Measurements from ENCODE around the gene CACNA2D2.

CACNA2D2 gene

GRCh38 chr3:50419595-50420370 is 83.7 kb downstream of the CACNA2D2 start:
- no peak for DNase-seq

DNA sequence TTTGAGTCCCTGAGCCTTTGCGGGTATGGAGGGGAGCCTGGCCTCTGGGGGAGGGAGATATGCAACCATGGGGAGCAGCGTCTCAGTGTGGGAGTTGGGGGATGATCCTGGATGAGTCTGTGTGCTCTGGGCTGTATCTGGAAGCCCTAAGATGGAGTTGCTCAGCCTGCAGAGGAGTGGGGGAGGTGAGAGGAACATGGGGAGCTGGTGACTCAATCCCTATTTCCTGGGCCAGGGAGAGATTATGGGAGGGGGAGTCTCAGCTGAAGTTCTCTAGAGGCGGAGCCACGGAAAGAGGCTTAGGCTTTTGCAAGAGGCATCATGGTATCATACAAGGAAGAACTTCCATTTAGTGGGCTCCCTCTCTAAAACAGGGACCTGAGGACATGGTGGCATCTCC is 84.6 kb downstream of the CACNA2D2 start:
- no peak for DNase-seq

GRCh38 chr3:50417637-50418033 is 85.8 kb downstream of the CACNA2D2 start:
- DNase-seq = no peak

DNA sequence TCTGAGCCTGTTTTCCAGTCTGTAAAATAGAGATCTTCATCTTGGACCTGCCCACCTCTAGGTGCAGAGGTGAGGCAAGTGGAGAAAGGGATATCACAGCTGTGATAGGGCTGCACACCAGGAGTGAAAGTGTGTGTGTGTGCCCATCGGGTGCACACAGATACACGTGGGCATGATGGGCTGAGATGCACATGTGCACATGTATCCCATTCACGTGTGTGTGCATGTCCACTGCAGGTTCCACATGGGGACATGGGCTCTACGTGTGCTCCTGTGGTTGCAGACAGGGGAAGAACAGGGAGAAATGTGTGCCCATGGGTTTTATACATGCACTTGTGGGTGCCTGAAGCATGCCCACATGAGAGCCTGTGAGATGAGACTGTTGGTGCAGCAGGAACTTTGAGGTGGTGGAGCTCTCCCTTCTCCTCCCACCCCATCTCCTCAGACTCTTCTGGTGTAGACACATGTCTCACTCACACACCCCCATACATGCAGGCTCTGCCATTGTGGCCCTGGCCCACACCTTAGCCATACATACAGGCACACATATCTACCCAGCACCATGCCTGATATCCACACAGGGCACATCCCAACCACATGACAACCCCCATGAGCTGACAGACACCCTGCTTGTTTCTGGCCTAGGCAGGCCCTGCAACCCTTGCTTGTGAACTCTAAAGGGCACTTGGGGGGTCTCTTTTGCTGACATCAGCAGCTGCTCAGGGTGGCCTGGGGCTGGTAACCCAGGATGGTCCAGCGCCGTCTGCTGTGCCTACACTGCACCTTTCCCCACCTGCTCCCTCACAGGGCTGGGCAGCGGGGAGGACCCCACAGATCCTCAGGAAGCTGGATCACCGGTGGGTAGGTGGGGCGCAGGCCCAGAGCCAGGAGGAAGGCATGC is 86.4 kb downstream of the CACNA2D2 start:
- DNase-seq = no peak

DNA sequence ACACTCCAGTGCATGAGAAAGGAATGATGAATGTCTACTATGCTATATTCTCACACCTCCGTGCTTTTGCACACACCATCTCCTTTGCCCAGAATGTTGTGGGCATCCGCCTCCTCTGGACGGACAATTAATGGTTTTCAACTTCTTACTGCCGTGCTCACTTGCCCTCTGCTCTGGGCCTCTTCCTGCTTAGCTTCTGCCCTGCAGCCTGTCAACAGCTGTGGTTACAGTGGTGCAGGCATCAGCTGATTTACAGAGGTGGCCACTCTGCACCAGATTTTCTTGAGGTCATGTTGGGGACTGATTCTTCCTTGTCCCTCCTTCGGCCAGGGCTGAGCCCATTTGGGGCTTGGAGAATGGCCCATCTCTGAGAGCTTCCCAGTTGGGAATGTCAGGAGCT is 87.6 kb downstream of the CACNA2D2 start:
- no peak for DNase-seq

- no peak for DNase-seq
Measured at GRCh38 chr3:50415061-50415460, 88.4 kb downstream of the CACNA2D2 start.

GRCh38 chr3:50414616-50415015 is 88.8 kb downstream of the CACNA2D2 start:
- DNase-seq = no peak

- no peak for DNase-seq
Measured at GRCh38 chr3:50412231-50412754, 91.1 kb downstream of the CACNA2D2 start.

DNA sequence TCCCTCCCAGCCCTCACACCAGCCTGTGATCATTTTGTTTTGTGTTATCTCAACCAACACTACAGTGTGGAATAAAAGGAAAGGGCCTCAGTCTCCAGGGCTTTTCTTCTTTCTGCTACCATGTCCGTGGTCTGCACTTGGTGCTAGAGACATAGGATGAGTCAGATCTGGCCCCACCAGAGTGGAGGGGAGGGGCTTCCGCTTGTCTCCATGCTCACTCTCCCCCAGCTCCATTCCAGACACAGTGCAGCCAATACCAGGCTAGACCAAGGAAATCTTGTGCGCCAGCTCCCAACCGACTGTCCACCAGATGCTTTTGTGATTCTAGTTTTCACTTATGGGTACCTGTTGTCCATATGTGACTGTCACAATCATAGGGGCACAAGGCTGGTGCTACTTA is 92.2 kb downstream of the CACNA2D2 start:
- DNase-seq = no peak

DNA sequence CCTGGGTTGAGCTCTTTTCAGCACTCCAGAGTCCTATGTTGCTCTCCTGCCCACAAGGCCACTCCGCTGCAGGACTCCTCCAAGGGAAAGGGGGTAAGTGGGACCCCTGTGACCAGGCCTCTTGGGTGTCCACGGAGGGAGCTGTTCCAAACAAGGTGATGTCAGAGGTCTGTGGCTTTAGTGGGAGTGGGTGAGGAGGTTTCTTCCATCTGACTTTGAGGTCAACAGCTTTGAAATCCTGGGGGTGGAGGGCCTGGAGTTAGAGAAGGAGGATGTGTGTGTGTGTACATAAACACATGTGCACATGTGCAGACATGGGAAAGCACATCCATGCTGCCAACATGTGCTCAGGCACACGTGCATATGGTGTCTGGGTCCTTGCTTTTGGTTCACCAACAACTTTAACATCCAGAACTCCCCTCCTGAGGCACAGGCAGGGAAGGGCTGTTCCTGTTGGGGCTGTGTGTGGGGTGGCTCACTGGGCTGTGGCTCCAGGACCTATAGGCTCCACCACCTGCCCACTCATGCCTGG is 92.8 kb downstream of the CACNA2D2 start:
- no peak for DNase-seq

DNA sequence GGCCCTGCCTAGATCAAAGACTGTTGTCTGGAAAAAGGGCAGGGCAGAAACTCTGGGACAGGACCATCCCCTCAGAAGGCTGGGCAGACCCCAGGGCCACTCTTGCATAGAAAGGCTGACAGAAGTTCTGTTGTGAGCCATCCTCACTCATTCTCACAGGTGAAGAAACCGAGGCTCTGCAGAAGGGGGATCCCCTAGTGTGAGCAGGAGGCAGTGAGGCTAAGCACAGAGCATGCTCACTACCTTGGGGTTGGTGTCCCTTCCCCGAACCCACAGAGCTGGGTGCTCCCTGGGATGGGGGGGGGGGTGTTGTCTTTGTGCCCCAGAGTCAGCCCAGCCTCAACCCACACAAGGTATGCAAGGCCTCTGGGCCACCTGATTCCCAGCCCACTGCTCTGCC is 93.2 kb downstream of the CACNA2D2 start:
- no peak for DNase-seq

DNA sequence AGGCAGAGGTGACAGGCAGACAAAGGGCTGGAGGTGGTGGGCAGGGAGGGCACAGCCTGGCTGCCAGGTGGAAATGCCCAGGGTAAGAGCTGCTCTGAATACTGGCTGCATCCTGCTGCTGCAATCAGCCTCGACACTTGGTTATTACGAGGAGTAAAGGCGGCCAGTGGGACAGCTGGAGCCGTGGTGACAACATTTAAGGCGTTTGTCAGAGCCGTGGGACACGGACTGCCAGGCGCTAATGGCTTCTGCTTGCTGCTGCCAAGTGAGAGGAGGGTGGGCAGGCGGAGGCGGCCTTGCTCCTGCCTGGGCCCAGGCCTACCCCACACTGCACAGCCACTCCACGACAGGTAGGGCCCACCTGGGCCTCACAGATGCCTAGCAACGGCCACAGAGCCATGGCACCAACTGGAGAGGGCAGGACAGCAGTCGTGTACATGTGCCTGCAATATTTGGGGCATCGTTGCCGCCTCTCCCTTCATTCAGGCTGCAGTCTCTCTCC is 94.9 kb downstream of the CACNA2D2 start:
- DNase-seq = no peak

GRCh38 chr3:50406487-50406886 is 96.9 kb downstream of the CACNA2D2 start:
- DNase-seq = no peak

- no peak for DNase-seq
Measured at GRCh38 chr3:50405249-50405648, 98.2 kb downstream of the CACNA2D2 start.

GRCh38 chr3:50401978-50402595 is 101.3 kb downstream of the CACNA2D2 start:
- no peak for DNase-seq

GRCh38 chr3:50396502-50396901 is 106.9 kb downstream of the CACNA2D2 start:
- DNase-seq = no peak

- DNase-seq = no peak
Measured at GRCh38 chr3:50395070-50395860, 108.2 kb downstream of the CACNA2D2 start.

DNA sequence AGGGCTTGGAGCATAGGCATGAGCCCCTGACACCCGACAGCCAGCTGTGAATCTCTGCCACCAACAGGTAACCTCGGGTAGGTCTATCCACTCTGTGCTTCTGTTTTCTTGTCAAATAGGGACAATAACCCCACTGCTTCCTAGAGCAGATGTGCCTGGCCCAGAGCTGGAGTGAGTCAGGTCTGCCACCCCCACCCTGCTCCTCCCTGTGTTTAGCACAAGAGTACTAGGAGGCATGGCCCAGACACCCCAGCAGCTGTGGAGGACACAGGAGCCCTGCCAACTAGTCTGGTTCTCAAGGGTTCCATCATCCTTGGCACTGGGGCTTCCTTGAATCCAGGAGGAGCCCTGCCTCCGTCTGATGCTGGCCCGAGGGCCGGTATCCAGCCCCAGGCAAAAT is 110.4 kb downstream of the CACNA2D2 start:
- no peak for DNase-seq

- DNase-seq = no peak
Measured at GRCh38 chr3:50392101-50392715, 111.2 kb downstream of the CACNA2D2 start.

- DNase-seq = no peak
Measured at GRCh38 chr3:50390508-50391224, 112.8 kb downstream of the CACNA2D2 start.

GRCh38 chr3:50389414-50389767 is 114.0 kb downstream of the CACNA2D2 start:
- no peak for DNase-seq

Data from GF-D8 (cell line).